Stomach (tissue), 9 donors: ENCODE data around the gene ADRA2C. TPM values are rescaled to one million over a fixed set of nuclear protein-coding genes. Genes with fewer than 3 reads are reported as not detected.

Experiments used
- DNase-seq, 2 donors: peaks; one replicate each; pipeline versions ENCODE4 v3.0.0 to v3.0.0-alpha.2; 2013 to 2019
- H3K27ac ChIP-seq, 5 donors: fragments of 200-600 bp in 4 of 5; sonication (generic) in 4 of 5; one replicate each; pipeline ENCODE4 v1.5.1; 2013 to 2019; ENCODE audit warnings: mild to moderate bottlenecking in 1 of 5, moderate library complexity in 1 of 5
- H3K27me3 ChIP-seq, 3 donors: fragments of 200-600 bp; sonication (generic); one replicate each; pipeline ENCODE4 v1.5.1; 2017 to 2019; ENCODE audit warnings: mixed run types in 1 of 3
- H3K36me3 ChIP-seq, 4 donors: fragments of 200-600 bp; sonication (generic); 1 replicate in 3 of 4; 2 replicates in 1 of 4; pipeline ENCODE4 v1.5.1; 2016 to 2019
- H3K4me1 ChIP-seq, 4 donors: fragments of 200-600 bp; sonication (generic); one replicate each; pipeline ENCODE4 v1.5.1; 2016 to 2019
- H3K4me3 ChIP-seq, 4 donors: fragments of 200-600 bp; sonication (generic) in 3 of 4; one replicate each; pipeline ENCODE4 v1.5.1; 2016 to 2019; ENCODE audit warnings: mild to moderate bottlenecking in 1 of 4
- H3K9me3 ChIP-seq, 4 donors: fragments of 200-600 bp; sonication (generic); one replicate each; pipeline ENCODE4 v1.5.1; 2016 to 2019
- EP300 ChIP-seq: sonication (generic); formaldehyde crosslinking; IDR thresholded peaks from one replicate; pipeline ENCODE4 v1.6.1; 2017; ENCODE audit warnings: antibody characterized with exemption
- POLR2A ChIP-seq, 4 donors: fragments of 450-650 bp; IDR thresholded peaks; one replicate each; pipeline ENCODE4 v1.6.1; 2016; ENCODE audit warnings: antibody characterized with exemption in 4 of 4, control low read depth in 2 of 4, mild to moderate bottlenecking in 1 of 4, moderate library complexity in 1 of 4
- POLR2AphosphoS5 ChIP-seq, 3 donors: sonication (generic); formaldehyde crosslinking; IDR thresholded peaks; one replicate each; pipeline ENCODE4 v1.6.1; 2016; ENCODE audit warnings: antibody characterized with exemption in 3 of 3
- WGBS, 5 donors: extraction: QIAGEN DNeasy Blood & Tissue Kit in 3 of 5; methylation state at CpG; one replicate each; pipeline versions ENCODE4 v1.1.5 to v1.1.7; 2013 to 2018; 5-methylcytosine and 5-hydroxymethylcytosine counted together
- intact Hi-C: fragments of 100-400 bp; cut with DNase I; formaldehyde crosslinking; loops from one replicate; pipeline ENCODE4 v1.15.1; 2023; ENCODE audit warnings: low total_unique reads
- polyA plus RNA-seq, 3 donors: library from polyadenylated mRNA; stranded (reverse); fragments of 200-250 nt; gene quantifications; one replicate each; pipeline ENCODE4 v1.2.3, GENCODE V29; 2013
- total RNA-seq, 5 donors: library from RNA; depleted of rRNA; stranded (reverse); fragments of >200 nt; gene quantifications; one replicate each; pipeline versions ENCODE4 v1.1.0 to v1.2.3, GENCODE V29; 2014 to 2016
- TF ChIP-seq, protein P1 (sequence below), 7 experiments: fragments of 450-650 bp in 4 of 7; fragments of 200-600 bp in 3 of 7; sonication (generic) in 3 of 7; IDR thresholded peaks; one replicate each; pipeline ENCODE4 v1.5.1; 2016 to 2019; ENCODE audit warnings: antibody characterized with exemption in 7 of 7, control low read depth in 2 of 7, mild to moderate bottlenecking in 1 of 7
- donor health status: healthy with polysubstance abuse.
- donor health status: Bipolar disorder and iron deficiency.
- donor health status: healthy.

The ADRA2C gene
- total and polyA plus RNA-seq, 8 donors: 0.31 to 12.6 (median 1.3) TPM; not detected in 2

DNA sequence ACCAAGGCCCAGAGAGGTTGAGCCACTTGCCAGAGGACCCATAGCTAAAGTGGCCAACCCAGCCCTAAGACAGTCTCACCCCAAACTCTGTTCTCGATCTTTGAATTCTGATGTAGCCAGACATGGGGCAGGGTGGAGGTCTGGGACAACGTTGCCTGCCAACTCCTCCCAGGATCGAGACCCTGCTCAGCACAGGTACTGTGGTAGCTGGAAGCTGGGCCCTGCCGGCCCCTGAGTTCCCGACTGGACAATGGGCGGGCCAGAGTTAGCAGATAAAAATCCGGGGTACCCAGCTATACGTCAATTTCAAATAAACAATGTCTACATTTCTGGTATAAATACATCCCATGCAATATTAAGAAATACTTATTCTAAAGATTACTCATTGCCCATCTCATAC is 35.3 kb downstream of the ADRA2C start:
- Histone ChIP-seq H3K9me3 (peaks cover 0 to 8% (median 6%) of the 10 kb centered on the region in 4 donors), H3K4me3 (no peak overlapping the region), H3K36me3 (no peaks in the 10 kb centered on the region), H3K4me1 (no peaks in the 10 kb centered on the region), H3K27me3 (peaks cover 0 to 76% (median 25%) of the 10 kb centered on the region in 3 donors), H3K27ac (no peak overlapping the region)
- TF ChIP-seq, protein P1, sequence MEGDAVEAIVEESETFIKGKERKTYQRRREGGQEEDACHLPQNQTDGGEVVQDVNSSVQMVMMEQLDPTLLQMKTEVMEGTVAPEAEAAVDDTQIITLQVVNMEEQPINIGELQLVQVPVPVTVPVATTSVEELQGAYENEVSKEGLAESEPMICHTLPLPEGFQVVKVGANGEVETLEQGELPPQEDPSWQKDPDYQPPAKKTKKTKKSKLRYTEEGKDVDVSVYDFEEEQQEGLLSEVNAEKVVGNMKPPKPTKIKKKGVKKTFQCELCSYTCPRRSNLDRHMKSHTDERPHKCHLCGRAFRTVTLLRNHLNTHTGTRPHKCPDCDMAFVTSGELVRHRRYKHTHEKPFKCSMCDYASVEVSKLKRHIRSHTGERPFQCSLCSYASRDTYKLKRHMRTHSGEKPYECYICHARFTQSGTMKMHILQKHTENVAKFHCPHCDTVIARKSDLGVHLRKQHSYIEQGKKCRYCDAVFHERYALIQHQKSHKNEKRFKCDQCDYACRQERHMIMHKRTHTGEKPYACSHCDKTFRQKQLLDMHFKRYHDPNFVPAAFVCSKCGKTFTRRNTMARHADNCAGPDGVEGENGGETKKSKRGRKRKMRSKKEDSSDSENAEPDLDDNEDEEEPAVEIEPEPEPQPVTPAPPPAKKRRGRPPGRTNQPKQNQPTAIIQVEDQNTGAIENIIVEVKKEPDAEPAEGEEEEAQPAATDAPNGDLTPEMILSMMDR (IDR thresholded peaks at IDR 0.05): no peak
- TF ChIP-seq POLR2AphosphoS5 (IDR thresholded peaks at IDR 0.05) (no peak), EP300 (no peak), POLR2A (IDR thresholded peaks at IDR 0.05) (no peak)
- intact Hi-C loops: no loop called here
- 76 to 83% (median 80%) methylated on average over 8 of the region's 8 CpGs for WGBS, 5 donors
- no peak for DNase-seq

GRCh38 chr4:3801931-3802550 is 35.9 kb downstream of the ADRA2C start:
- DNase-seq: no peak
- 50 to 66% (median 61%) methylated on average over 12 to 15 of the region's 15 CpGs for WGBS, 5 donors
- intact Hi-C loops: no loop called here

DNA sequence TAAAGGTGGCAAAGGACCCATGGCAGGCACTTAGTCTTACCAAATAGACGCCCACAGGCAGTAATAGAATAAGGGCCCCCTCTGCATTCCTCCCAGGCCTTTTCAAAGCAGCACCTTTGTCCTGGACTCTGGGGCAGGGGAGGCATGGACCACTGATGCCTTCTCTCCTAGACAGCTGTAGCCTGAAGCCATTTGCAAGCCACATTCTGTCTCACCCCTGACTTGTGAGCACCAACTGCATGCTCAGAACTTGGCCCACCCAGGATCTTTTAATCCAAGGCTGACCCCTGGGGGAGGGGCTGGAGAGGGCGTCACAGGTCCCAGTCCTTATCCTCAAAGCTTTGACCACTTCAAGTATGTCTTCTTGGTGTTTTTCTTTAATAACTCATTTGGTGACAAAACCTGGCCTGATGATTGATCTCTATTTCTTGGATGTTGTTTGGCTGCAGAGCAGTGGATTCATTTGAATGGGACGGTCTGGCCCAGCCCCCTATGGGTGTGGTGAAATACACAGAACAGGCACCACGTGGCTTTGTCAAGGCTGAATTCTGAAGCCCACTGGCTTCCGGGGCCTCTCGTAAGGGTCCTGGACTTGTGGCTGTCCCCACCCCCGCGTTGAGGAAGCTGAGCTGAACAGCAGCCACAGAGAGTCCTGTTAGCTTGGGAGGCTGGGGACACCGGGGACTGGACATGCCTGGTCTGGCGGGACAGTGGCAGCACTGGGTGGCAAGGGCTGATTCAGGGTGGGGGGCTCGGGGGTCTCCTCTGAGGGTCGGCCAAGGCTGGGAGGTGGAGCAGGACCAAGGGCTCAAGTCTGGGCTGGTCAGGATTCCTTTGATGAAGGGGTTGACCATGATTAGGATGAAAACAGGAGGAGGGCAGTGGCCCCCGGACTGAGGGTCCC is 36.6 kb downstream of the ADRA2C start:
- H3K36me3 ChIP-seq: no peaks in the 10 kb centered on the region
- WGBS, 5 donors: 31 to 36% (median 35%) methylated on average over 7 to 13 of the region's 13 CpGs
- intact Hi-C loops: no loop called here
- TF ChIP-seq EP300 (no peak), POLR2A (IDR thresholded peaks at IDR 0.05) (no peak), POLR2AphosphoS5 (IDR thresholded peaks at IDR 0.05) (no peak)
- TF ChIP-seq, protein P1 (IDR thresholded peaks at IDR 0.05): no peak
- DNase-seq: no peak
- peaks cover 0 to 84% (median 25%) of the 10 kb centered on the region in 3 donors for H3K27me3 ChIP-seq
- H3K4me3 ChIP-seq: no peak overlapping the region
- H3K4me1 ChIP-seq: no peaks in the 10 kb centered on the region
- H3K27ac ChIP-seq: no peak overlapping the region
- no peaks in the 10 kb centered on the region for H3K9me3 ChIP-seq

More at GRCh38 chr4:3801931-3802550, 35.9 kb downstream of the ADRA2C start:
- Histone ChIP-seq H3K4me1 (no peaks in the 10 kb centered on the region), H3K36me3 (no peaks in the 10 kb centered on the region), H3K9me3 (peaks cover 0 to 2% (median 1%) of the 10 kb centered on the region in 4 donors), H3K4me3 (no peak overlapping the region), H3K27ac (no peak overlapping the region), H3K27me3 (peaks cover 0 to 81% (median 25%) of the 10 kb centered on the region in 3 donors)
- no peak for TF ChIP-seq POLR2AphosphoS5 (IDR thresholded peaks at IDR 0.05)
- TF ChIP-seq, protein P1 (IDR thresholded peaks at IDR 0.05): no peak
- no peak for TF ChIP-seq EP300
- TF ChIP-seq POLR2A (IDR thresholded peaks at IDR 0.05): no peak

DNA sequence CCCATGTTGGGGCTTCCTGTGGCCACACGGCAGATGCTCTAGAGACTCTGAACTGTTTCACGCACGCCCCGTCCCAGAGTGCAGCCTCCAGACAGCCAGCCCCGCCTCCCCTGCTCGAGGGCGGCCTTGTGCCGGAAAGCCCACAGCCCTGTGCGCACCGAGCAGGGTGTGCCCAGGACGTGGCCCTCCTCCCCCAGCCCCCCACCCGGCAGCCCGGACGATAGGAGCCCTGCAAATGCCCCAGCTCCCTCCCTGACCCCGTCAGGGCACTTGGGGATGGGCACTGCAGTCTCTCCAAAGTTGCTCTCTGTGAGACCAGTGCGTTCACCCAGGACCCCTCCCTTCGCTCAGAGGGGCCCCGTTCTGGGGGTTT is 37.3 kb downstream of the ADRA2C start:
- WGBS, 5 donors: 22 to 37% (median 32%) methylated on average over 13 to 18 of the region's 18 CpGs

More for the DNA sequence above, 37.3 kb downstream of the ADRA2C start:
- H3K4me1 ChIP-seq: no peaks in the 10 kb centered on the region
- H3K4me3 ChIP-seq: no peak overlapping the region
- H3K36me3 ChIP-seq: no peaks in the 10 kb centered on the region
- intact Hi-C loops: no loop called here
- DNase-seq: no peak
- no peak overlapping the region for H3K27ac ChIP-seq
- no peaks in the 10 kb centered on the region for H3K9me3 ChIP-seq
- H3K27me3 ChIP-seq: peaks cover 0 to 84% (median 25%) of the 10 kb centered on the region in 3 donors
- no peak for TF ChIP-seq POLR2AphosphoS5 (IDR thresholded peaks at IDR 0.05)
- TF ChIP-seq POLR2A (IDR thresholded peaks at IDR 0.05): no peak
- TF ChIP-seq, protein P1 (IDR thresholded peaks at IDR 0.05): no peak
- no peak for TF ChIP-seq EP300
